HepG2 (cell line): ENCODE data around the gene RPL6. TPM values are rescaled to one million over a fixed set of nuclear protein-coding genes. Genes with fewer than 3 reads are reported as not detected.

Experiments
- AHDC1 ChIP-seq: sonication (generic); formaldehyde crosslinking; IDR thresholded peaks from 2 replicates; pipeline ENCODE4 v1.5.1; 2020; ENCODE audit warnings: mild to moderate bottlenecking, missing genetic modification reagents, borderline replicate concordance
- ATF2 ChIP-seq: sonication (generic); formaldehyde crosslinking; IDR thresholded peaks from 2 replicates; pipeline ENCODE4 v1.4.0; 2020; ENCODE audit warnings: missing genetic modification reagents
- DMAP1 ChIP-seq: IDR thresholded peaks from 2 replicates; pipeline ENCODE4 v1.6.1; 2016
- FOSL2 ChIP-seq: sonication (generic); formaldehyde crosslinking; IDR thresholded peaks from 2 replicates; pipeline ENCODE4 v1.4.0; 2020; ENCODE audit warnings: missing genetic modification reagents
- HNRNPH1 ChIP-seq: fragments of 200-400 bp; formaldehyde crosslinking; optimal IDR thresholded peaks from 2 replicates; pipeline ENCODE3; 2017; ENCODE audit warnings: mild to moderate bottlenecking, low read depth, low read length
- KDM4B ChIP-seq: sonication (generic); formaldehyde crosslinking; IDR thresholded peaks from 2 replicates; pipeline ENCODE4 v1.4.0; 2020; ENCODE audit warnings: missing genetic modification reagents
- PHF5A ChIP-seq: IDR thresholded peaks from one replicate; pipeline ENCODE4 v1.6.1; 2018; ENCODE audit warnings: low read depth, missing genetic modification reagents; ENCODE audit not compliant: unreplicated experiment
- PRDM15 ChIP-seq: sonication (generic); formaldehyde crosslinking; IDR thresholded peaks from 2 replicates; pipeline ENCODE4 v1.4.0; 2020; ENCODE audit warnings: missing genetic modification reagents
- PRMT3 ChIP-seq: sonication (generic); formaldehyde crosslinking; IDR thresholded peaks from 2 replicates; pipeline ENCODE4 v1.8.1; 2022; ENCODE audit warnings: low read depth, mild to moderate bottlenecking, moderate library complexity, missing genetic modification reagents, borderline replicate concordance
- RNF2 ChIP-seq: fragments of 450-650 bp; conservative IDR thresholded peaks from 2 replicates; pipeline ENCODE4 v1.6.1; 2016; ENCODE audit warnings: low read depth
- RNF219 ChIP-seq: sonication (generic); formaldehyde crosslinking; IDR thresholded peaks from 2 replicates; pipeline ENCODE4 v1.5.0; 2020; ENCODE audit warnings: mild to moderate bottlenecking, missing genetic modification reagents
- SATB2 ChIP-seq: sonication (generic); formaldehyde crosslinking; IDR thresholded peaks from 2 replicates; pipeline ENCODE4 v1.5.0; 2020; ENCODE audit warnings: missing genetic modification reagents
- ZFAT ChIP-seq: sonication (generic); formaldehyde crosslinking; conservative IDR thresholded peaks from 2 replicates; pipeline ENCODE4 v1.8.1; 2023; ENCODE audit warnings: missing genetic modification reagents, inconsistent platforms
- ZNF251 ChIP-seq: sonication (generic); formaldehyde crosslinking; IDR thresholded peaks from 2 replicates; pipeline ENCODE4 v1.9.0; 2021; ENCODE audit warnings: mild to moderate bottlenecking, missing genetic modification reagents
- ZNF431 ChIP-seq: sonication (generic); formaldehyde crosslinking; IDR thresholded peaks from 2 replicates; pipeline ENCODE4 v1.9.0; 2022; ENCODE audit warnings: missing genetic modification reagents, low read depth, mild to moderate bottlenecking, borderline replicate concordance
- ZNF777 ChIP-seq: sonication (generic); formaldehyde crosslinking; IDR thresholded peaks from 2 replicates; pipeline ENCODE4 v1.4.0; 2020; ENCODE audit warnings: missing genetic modification reagents
- polyA plus RNA-seq, 8 experiments: library from polyadenylated mRNA; depleted of rRNA in 3 of 8; stranded (reverse) in 7 of 8; unstranded in 1 of 8; fragments of >200 nt; fragmentation: Illumina TruSeq in 4 of 8; extraction: Trizol in 4 of 8; gene quantifications; 2 replicates each; pipeline versions ENCODE4 v1.2.1 to v1.2.3, GENCODE V29; 2011 to 2016; ENCODE audit warnings: low read depth in 4 of 8, missing spikeins in 1 of 8, mixed read lengths in 1 of 8; ENCODE audit not compliant: insufficient read depth in 1 of 8
- total RNA-seq, 5 experiments: library from RNA; depleted of rRNA; stranded (reverse); fragments of >200 nt; fragmentation: Illumina TruSeq; extraction: Trizol; gene quantifications; 2 replicates each; pipeline ENCODE4 v1.2.3, GENCODE V29; 2016; ENCODE audit warnings: low read depth in 1 of 5

Gene RPL6
- total and polyA plus RNA-seq, 2 of the 13 experiments (the other 11 are each of a cell fraction or from before 2014, with no cell fraction given): 1,551 to 1,719 TPM

- 0 out of 2 replicates have a peak, but pooled peaks have one; percentile 43 for TF ChIP-seq RNF219 (CRISPR knock-in tag)
- TF ChIP-seq SATB2 (CRISPR knock-in tag): no peak
- no peak for TF ChIP-seq RNF2
- peak; percentile 11; the same call in 1 of the 2 replicates for TF ChIP-seq ZNF777
- TF ChIP-seq ATF2 (CRISPR knock-in tag): 0 out of 2 replicates have a peak, but pooled peaks have one; percentile 20
- no peak for TF ChIP-seq ZNF431 (CRISPR knock-in tag)
- no peak for TF ChIP-seq HNRNPH1
- TF ChIP-seq PRDM15 (CRISPR knock-in tag): no peak
- peak; percentile 54; the same call in 1 of the 2 replicates for TF ChIP-seq FOSL2 (CRISPR knock-in tag)
- no peak for TF ChIP-seq KDM4B (CRISPR knock-in tag)
- no peak for TF ChIP-seq AHDC1 (CRISPR knock-in tag)
- TF ChIP-seq ZFAT (CRISPR knock-in tag): 0 out of 2 replicates have a peak, but pooled peaks have one; percentile 0
- TF ChIP-seq PRMT3: 0 out of 2 replicates have a peak, but pooled peaks have one; percentile 54
- peak; percentile 1; the same call in 1 of the 2 replicates for TF ChIP-seq DMAP1 (CRISPR knock-in tag)
- TF ChIP-seq PHF5A (CRISPR knock-in tag): peak; percentile 3
- TF ChIP-seq ZNF251 (CRISPR knock-in tag): no peak
Measured at GRCh38 chr12:112419297-112420133, 10.1 kb upstream of the RPL6 start (continued).
